HG02759 (cell line): ENCODE measurements around the gene PEX11B.

ENCODE experiments used
- ATAC-seq: cut with Tn5 transposase; IDR thresholded peaks from one replicate; pipeline ENCODE4 v1.9.1; 2021; ENCODE audit warnings: mild to moderate bottlenecking, moderate library complexity; ENCODE audit not compliant: unreplicated experiment

The PEX11B gene

DNA sequence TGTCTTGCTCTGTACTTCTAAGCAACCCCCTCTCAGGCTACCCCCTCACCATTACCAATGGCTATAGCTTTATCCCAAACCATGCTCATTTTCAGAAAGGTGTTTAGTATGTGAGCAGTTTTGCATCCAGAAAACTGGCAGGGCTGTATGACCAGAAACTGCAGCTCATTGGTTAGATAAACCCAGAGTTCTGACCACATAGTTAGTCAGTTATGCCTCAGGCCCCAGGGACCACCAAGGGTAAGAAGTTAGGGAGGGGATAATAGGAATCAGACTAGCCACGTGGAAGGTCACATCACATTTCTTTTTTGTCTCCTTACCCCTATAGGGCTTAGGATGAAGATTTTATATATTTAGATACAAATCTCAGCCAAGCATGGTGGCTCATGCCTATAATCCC is 9.9 kb downstream of the PEX11B start:
- ATAC-seq = no peak

- no peak for ATAC-seq
These were observed 11.4 kb downstream of the PEX11B start for GRCh38 chr1:145906954-145907753.

DNA sequence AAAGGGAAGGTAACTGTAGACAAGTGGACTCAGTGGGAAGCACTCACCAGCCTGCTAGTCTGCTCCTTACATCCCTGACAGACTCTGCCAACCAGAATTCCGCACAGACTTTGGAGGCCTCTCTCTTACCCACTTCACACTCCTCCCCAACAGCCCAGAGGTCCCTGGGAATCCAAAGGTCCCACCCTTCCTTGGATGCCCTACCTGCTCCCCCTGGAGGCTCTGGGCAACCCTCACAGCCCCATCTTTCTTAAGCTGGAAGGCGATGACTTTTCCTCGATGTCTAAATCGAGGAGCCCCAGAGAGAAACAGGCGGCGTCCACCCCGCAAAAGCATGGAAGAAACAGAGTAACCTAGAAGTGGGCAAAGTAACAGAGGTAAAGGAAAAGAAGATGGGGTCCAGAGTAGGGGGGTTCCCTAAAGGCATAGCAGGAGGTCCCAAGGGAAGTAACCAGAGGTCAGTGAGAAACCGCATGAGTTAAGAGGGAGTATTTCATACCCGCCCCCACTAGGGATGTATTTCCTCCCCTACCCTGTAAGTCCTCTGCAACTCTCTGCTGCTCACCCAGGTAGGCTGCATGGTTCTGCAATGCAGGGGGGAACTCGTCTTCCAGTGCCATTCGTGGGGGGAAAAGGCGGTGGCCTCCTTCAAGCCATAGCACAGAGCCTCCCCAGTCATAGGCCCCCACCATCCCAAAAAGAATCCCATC is 17.1 kb downstream of the PEX11B start:
- ATAC-seq = no peak

- ATAC-seq = no peak
These were observed 19.8 kb downstream of the PEX11B start for GRCh38 chr1:145898756-145899155.

DNA sequence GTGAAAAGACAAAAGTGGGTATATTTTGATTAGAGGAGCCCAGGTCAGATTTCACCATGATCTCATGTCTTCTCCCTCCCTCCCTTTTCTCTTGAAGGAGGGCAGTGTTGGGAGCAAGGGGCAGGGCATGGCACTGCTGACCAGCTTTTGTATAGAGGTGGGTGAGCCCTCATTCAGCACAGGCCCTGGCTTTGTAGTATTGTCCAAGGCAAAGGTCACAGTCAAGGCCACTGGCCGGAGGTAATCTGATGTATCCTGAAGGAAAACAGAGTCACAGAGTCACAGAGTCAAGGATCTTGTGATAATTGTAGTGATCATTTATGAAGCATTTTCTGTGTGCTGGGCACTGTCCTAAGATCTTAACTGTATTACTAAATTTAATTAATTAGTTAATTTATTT is 20.5 kb downstream of the PEX11B start:
- no peak for ATAC-seq

- no peak for ATAC-seq
These were observed 23.0 kb downstream of the PEX11B start for GRCh38 chr1:145895471-145895870.

DNA sequence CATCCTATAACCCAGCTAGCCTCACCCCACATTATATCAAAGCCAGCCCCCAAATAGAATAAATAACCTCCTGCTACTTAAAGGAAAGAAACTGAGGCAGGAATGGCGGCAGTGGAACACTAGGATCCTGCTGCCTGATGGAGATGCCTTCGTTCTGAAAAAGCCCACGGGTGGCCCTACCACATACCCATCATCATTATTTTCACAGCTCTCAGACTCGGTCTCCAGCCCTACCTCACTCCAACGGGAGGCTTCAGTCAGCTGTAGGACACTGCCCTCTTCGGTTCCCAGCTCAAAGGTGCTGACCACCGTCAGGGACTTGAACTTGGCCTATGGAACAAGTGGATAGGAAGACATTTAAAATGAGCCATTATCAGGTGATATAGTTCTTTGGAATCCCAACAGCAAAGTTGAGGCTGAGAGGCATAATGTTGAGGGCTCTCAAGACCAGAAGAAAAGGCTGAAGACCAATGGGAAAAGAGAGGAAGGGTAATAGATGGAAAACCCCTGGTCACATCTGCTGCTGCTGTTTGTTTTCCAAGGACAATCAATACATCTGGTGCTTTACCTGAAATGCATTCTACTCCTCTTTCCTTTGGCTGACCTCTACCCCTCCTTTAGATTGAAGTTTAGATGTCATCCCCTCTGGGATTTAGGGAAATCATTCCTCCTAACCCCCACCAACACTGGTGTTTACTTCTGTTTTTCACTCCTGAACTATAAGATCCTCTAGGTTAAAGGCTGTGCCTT is 25.0 kb downstream of the PEX11B start:
- no peak for ATAC-seq

GRCh38 chr1:145892486-145893087 is 25.9 kb downstream of the PEX11B start:
- ATAC-seq = no peak

DNA sequence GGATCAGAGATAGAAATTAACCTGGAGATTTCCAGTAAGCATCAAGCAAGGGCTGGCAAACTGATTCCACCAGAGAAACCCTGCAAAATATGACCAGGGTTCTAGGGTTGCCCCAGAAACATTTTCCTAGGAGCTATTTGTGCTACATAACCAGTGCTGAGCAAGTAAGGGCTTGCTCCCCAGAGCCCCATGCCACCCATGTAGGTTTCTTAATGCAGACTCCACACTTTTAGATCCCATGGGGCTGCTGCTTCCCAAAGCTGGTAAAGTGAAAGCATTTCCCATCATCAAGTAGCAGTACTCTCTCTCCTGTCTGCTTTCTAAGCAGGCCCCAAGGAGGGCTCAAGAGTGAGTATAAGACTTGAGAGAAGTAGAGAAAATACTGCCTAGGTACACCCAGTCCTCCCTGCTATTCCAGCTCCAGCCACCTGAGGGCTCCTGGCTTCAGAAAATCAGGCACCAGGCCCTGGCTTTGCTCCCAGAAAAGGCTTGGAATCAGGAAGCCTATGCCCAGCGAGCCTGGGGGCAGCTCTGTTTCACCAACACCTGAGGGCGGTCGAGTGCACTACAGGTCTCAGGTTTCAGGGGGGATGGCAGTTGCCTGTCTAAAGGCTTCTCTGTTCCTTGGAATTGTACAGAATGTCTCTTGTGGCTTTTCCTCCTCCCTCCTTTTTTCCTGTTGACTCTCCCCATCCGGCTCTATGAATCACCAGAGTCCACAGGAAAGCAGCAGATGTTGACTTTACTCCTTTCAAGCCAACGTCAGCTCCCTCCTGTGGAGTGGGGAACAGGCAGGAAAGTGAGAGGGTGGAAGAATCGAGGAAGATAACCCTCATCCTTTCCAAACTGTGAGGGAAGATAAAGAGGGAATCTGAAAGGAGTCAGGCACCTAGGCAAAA is 26.7 kb downstream of the PEX11B start:
- ATAC-seq = no peak

DNA sequence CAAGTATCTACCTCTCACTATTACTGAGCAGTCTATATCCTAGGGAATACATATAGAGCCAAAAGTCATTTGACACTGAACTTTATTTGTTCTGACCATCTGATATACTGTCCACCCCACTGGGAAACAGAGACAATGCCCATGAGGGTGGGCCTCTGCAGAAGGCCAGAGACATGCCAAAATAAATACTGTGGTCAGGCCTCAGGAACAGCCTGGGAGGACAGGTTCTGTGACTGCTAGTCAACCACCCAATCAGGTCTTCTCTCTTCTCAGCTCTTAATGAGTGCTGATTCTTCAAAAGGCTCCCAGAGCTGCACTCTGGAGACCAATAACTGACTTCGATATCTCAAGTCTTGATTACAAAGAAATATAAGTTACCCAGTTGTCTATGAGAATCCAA is 27.4 kb downstream of the PEX11B start:
- ATAC-seq = no peak

GRCh38 chr1:145889722-145890121 is 28.8 kb downstream of the PEX11B start:
- ATAC-seq = no peak

DNA sequence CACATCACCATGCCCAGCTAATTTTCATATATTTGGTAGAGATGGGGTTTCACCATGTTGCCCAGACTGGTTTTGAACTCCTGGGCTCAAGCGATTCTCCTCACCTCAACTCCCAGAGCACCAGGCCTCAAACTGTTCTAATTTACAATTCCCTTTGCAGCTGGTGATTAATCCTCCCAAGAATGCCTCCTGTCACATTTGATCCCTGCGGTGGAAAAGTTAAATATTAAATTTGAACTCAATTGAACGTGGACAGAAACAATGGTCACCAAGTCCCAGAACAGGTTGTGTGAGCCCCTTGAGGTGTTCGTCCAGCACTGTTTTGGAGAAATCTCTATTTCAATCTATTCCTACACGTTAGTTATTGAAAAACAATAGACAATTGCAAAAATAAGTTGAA is 30.9 kb downstream of the PEX11B start:
- no peak for ATAC-seq

DNA sequence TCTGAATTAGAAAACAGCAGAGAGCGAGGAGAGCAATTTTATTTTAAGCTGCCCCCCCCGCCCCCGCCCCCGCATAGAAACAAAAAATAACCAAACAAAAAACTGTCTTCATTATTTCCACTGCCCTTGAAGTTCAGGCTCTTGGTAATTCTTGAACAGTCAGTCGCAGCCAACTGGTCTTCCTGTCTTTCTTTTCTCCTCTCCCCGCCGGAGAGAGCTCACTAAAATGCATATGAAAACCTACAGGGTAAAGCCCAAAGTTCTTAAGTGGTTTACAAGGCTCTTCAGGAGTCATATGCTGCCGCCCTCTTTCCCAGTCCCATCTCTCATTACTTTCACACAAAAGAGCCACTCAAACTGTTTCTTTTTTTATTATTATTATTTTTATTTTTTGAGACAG is 31.7 kb downstream of the PEX11B start:
- ATAC-seq = no peak

DNA sequence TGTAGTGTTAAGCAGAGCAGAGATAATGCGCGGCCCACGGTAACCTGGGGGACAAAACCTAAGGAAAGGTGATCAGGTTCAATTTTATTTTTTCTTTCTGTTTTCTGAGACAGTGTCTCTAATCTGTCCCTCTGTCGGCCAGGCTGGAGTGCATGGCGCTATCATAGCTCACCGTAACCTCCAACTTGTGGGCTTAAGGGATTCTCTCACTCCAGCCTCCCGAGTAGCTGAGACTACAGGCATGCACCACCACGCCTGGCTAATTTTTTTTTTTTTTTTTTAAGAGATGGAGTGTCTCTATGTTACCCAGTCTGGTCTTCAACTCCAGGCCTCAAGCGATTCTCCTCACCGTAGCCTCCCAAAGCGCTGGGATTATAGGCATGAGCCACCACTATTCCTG is 32.1 kb downstream of the PEX11B start:
- ATAC-seq = no peak

GRCh38 chr1:145885738-145886287 is 32.7 kb downstream of the PEX11B start, which contains the start of gene ANKRD35:
Gene ANKRD35 (minus strand): TSS chr1:145885866. CDS start chr1:145885758, 108 bp downstream.
- ATAC-seq = peak; percentile 99

GRCh38 chr1:145884675-145885074 is 33.8 kb downstream of the PEX11B start:
- no peak for ATAC-seq

GRCh38 chr1:145879775-145880174 is 38.7 kb downstream of the PEX11B start:
- ATAC-seq = no peak

DNA sequence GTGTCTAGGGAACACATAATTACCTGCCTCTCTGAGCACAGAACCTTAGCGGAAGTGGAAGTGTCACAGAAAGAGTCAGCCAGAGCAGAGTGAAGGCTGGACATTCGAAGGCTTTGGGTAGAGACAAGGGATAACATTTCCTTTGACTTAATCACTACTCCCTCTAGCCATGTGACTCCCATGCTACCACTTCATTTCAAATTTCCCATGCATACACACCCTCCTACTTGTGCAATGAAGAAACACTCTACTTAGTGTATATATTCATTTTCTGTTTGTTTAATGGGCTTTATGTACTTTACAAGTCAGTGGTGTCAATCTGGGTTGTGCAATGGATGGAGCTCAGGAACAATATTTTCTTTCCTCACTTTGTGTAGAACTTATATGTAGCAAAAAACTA is 39.8 kb downstream of the PEX11B start:
- ATAC-seq = no peak

DNA sequence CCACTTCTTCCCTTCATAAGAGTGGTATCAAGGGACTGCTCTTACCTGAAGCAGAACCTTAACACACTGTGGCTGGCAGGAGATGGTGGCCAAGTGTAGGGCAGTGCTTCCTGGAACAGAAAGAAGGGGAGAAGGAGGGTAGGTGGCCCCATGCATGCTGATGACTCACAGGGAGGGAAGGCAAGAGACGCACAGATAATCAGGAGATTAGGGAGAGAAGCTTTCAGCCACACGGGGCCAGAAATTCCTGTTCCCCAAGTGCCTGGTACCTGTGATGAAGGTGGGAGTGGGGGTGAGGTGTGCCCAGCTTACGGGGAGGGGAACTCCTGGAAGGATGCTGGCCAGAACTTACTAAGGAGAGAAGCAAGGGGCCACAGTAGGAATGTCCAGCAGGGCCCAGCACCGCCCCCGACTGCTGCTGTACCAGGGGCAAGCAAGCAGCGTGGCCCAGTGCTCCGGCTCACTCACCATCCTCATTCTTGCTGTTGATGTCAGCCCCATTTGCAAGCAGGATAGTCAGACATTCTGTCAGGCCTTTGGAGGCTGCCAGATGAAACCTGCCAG is 40.5 kb downstream of the PEX11B start:
- ATAC-seq = no peak

DNA sequence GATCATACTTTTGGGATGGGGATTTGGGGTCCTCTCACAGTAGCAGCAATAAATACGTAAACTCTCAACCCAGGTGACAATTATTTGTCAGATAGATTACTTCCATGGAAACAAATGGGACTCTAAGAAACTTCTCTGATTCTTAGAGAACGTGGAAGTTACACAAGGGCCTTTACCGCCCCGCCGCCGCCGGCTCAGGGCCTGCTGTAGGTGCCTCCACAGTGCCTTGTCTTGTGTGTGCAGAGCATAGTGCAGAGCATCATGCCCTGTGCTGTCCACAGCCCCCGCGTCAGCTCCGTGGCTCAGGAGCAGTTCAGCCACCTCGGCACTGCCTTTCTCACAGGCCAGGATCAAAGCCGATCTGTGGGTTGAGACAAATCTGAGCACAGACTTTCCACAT is 43.9 kb downstream of the PEX11B start:
- no peak for ATAC-seq
